GM19099 (cell line): ENCODE results near the gene RIN2.

ENCODE experiments used
- POLR2A ChIP-seq: IDR thresholded peaks from 3 replicates; pipeline ENCODE4 v1.6.1; 2011; ENCODE audit warnings: low read depth; ENCODE audit not compliant: insufficient read length; ENCODE audit errors: extremely low read depth

Gene RIN2

DNA sequence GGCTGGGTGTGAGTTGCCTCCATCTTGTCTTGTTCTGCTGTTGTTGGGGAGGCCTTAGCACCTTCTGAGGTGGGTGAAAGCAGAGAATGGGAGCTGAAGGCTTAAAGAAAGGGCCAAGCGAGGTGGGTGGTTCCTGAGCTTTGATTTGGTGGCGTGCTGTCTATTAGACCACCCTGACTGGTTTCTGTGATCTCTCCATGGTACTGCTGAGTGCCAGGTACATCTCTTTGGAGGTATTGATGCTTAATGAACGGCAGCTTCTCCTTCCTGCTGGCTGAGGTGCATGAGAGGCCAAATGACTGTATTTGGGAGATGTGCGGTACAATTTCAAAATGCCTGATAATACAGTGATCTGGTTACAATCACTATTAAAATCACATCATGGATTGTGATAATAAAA is 15.4 kb downstream of the RIN2 start:
- TF ChIP-seq POLR2A, result no peak

GRCh38 chr20:19774135-19774933 is 16.3 kb downstream of the RIN2 start:
- TF ChIP-seq POLR2A, result no peak

- no peak for TF ChIP-seq POLR2A
These were observed 17.5 kb downstream of the RIN2 start for GRCh38 chr20:19775353-19776253.

GRCh38 chr20:19777315-19777714 is 19.3 kb downstream of the RIN2 start:
- no peak for TF ChIP-seq POLR2A

DNA sequence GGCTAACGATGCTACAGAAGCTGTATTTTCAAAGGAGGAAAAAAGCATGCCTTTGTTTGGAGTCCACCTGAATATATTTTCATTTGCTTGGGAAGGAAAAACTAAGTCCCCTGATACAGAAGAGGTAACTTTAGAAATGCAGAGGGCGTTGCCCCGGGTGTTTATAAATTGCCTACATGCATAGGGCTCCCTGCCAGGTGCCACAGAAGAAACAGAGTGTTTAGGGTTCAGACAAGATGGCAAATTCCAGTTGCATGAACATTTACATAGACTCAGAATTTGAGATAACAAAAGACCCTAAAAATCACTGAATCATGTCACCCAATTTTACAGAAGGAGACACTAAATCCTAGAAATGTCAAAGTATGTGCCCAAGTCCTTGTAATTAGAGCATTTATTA is 19.9 kb downstream of the RIN2 start:
- no peak for TF ChIP-seq POLR2A

DNA sequence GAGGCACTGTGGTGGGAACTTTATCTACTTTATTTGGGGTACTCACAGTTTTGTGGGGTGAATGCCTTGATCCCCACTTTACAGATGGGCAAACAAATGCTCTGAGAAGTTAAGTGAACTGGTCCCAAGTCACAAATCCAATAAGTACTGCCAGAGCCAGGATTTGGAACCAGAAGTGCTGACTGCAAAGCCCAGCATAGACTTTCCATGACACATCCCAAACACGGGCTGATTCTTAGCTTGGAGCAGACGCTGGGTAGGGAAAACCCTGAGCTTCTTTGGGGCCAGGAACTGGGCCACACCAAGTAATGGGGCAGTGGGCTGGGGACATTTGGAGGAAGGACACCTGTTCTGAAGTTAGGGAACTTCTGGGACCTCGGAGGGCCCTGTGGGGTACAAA is 20.3 kb downstream of the RIN2 start:
- no peak for TF ChIP-seq POLR2A

GRCh38 chr20:19779634-19780033 is 21.6 kb downstream of the RIN2 start:
- no peak for TF ChIP-seq POLR2A

DNA sequence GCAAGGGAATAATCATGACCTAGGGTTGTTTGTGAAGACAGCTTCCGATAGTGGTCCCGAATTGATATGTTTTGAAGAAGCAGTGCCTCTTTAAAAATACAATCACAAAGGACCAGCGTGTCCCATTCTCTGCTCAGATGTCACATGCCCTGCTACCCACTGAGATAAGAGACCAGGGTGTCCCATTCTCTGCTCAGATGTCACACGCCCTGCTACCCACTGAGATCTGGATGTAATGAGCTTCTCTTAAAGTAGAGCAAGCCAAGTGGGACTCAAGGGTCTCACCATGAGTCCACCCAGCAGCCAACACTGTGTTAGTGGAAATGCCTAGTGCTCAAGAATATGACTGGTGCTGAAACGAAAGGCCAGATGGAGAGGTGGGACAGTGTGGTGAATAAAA is 22.2 kb downstream of the RIN2 start:
- no peak for TF ChIP-seq POLR2A

DNA sequence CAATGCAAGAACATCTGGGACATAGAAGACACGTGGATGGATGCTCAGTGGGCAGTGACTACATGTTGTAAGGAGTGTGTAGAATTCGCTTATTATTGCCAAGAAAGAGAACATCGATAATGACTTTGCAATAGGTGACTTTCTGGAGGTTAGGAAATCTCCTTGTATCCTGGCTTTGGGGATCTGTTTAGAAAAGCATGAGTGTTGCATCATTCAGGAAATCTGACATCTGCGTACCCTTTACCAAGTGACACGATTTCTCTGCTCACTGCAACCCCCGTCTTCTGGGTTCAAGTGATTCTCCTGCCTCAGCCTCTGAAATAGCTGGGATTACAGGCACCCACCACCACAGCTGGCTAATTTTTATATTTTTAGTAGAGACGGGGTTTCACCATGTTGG is 23.2 kb downstream of the RIN2 start:
- no peak for TF ChIP-seq POLR2A

DNA sequence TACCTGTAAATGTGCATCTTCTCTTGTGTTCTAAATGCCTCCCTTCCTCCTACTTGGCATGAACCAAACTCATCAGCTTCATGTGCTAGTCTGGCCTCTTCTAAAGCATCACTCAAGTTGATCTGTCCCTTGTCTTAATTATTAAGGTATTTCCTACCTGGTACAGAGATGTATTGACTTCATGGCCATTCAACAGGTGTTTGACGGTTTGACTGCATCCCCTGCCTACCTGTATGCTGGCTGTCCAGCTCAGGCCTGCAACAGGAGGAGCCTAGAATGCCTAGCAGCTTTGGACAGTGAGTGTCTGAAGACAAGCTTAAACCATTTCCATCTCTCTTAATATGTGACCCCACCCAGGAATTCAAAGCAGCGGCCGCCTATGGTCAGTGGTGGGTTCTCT is 24.6 kb downstream of the RIN2 start:
- no peak for TF ChIP-seq POLR2A

GRCh38 chr20:19783966-19784401 is 25.9 kb downstream of the RIN2 start:
- TF ChIP-seq POLR2A, result no peak

DNA sequence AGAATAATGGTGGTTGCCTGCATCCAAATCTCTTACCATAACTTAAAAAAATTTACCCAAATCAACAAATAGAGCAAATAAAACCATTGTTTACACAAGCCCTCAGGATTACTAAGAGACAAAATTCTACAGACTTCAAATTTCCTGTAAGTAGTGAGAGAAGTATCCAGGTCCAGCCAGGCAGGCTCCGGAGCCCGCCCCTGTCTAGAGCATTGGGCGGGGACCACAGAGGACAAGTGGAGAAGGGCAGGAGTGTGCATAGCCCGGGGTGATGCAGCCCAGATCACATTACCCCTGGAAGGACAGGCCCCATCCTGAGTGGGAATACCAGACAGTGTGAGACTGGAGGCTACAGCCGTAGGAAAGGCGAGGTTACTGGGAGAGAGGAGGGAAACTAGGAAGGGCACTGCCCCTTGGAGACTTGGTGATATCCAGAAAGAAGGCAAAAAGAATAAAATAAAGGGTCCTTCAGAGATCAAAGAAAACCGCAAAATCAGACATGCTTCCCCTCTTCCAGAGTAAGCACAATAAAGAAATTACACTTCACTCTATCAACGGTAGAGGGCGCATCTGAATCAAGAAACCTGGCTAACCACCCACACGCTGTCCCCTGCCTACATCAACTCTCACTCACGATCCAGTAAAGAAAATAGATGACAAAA is 26.6 kb downstream of the RIN2 start:
- no peak for TF ChIP-seq POLR2A

GRCh38 chr20:19785173-19785982 is 27.3 kb downstream of the RIN2 start:
- TF ChIP-seq POLR2A, result no peak

- TF ChIP-seq POLR2A, result no peak
These were observed 27.9 kb downstream of the RIN2 start for GRCh38 chr20:19785983-19786285.

DNA sequence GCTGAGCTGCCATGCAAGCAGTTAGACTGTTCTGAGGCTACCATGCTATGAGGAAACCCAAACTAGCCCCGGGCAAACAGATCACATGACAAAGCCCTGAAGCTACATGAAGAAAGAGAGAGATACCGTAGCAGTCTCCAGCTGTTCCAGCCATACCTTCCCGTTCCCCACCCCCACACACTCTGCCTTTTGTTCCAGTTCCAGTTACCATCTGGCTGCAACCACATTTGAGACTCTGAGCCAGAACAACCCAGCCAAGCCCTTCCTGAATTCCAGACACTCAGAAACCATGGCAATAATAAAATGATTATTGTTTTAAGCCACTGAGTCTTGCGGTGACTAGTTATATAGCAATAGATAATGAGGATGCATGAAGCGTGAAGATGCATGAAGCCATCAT is 28.3 kb downstream of the RIN2 start:
- TF ChIP-seq POLR2A, result no peak
